Measurements from ENCODE around the gene EHD4.

GRCh38 chr15:41967506-41968206 lies 4.7 kb downstream of the EHD4 start:
- no peak for TF ChIP-seq CTCF (IDR thresholded peaks at IDR 0.05)
- TF ChIP-seq POLR2A (IDR thresholded peaks at IDR 0.05): no peak
- peak in 1 of 2 donors; percentile 54 for TF ChIP-seq EP300 (IDR thresholded peaks at IDR 0.05)
